Skin epidermis (tissue), 12 donors: Measurements from ENCODE around the gene RPUSD3.
"Not testable (repeated sequence)": the region's sequence is repeated elsewhere in the genome, so short reads cannot be mapped to it uniquely, and the experiment has no call there.

Experiments
- H3K27ac ChIP-seq, 21 experiments: fragments of 200-600 bp; sonication (generic) in 11 of 21; one replicate each; pipeline ENCODE4 v1.5.0; 2020; ENCODE audit warnings: mild to moderate bottlenecking in 3 of 21, inconsistent platforms in 2 of 21, moderate library complexity in 2 of 21
- H3K4me3 ChIP-seq, 7 experiments: fragments of 200-600 bp; sonication (generic) in 2 of 7; one replicate each; pipeline ENCODE4 v1.5.0; 2020; ENCODE audit warnings: inconsistent platforms in 2 of 7, mild to moderate bottlenecking in 2 of 7, moderate library complexity in 1 of 7

The RPUSD3 gene

GRCh38 chr3:9867106-9867505, 23.3 kb upstream of the RPUSD3 start:
- H3K27ac ChIP-seq, result no peak overlapping the region
- H3K4me3 ChIP-seq, result no peak overlapping the region

- H3K4me3 ChIP-seq, result no peak overlapping the region
- no peak overlapping the region for H3K27ac ChIP-seq
Observed at GRCh38 chr3:9866639-9867038, 22.8 kb upstream of the RPUSD3 start.

- not testable (repeated sequence) for H3K4me3 ChIP-seq
- peak overlapping the region in 5 of 21 experiments; percentile 6 to 61 (median 29) for H3K27ac ChIP-seq
Observed at GRCh38 chr3:9865125-9865637, 21.4 kb upstream of the RPUSD3 start.

GRCh38 chr3:9864200-9864927, 20.6 kb upstream of the RPUSD3 start:
- peak overlapping the region in 6 of 21 experiments; percentile 6 to 61 (median 36) for H3K27ac ChIP-seq

GRCh38 chr3:9863058-9863772, 19.4 kb upstream of the RPUSD3 start:
- Histone ChIP-seq H3K27ac (peak overlapping the region in 7 of 21 experiments; percentile 6 to 73 (median 43)), H3K4me3 (peak overlapping the region; percentile 3 to 40 (median 21))

More at GRCh38 chr3:9864200-9864927, 20.6 kb upstream of the RPUSD3 start:
- no peak overlapping the region for H3K4me3 ChIP-seq

- H3K4me3 ChIP-seq, result peak overlapping the region; percentile 3 to 40 (median 21)
- H3K27ac ChIP-seq, result peak overlapping the region in 8 of 21 experiments; percentile 6 to 73 (median 31)
Observed at GRCh38 chr3:9862391-9863057, 18.7 kb upstream of the RPUSD3 start.

- H3K27ac ChIP-seq, result no peak overlapping the region
Observed at GRCh38 chr3:9861626-9862130, 17.9 kb upstream of the RPUSD3 start.

GRCh38 chr3:9861201-9861600, 17.4 kb upstream of the RPUSD3 start:
- H3K27ac ChIP-seq, result no peak overlapping the region
- no peak overlapping the region for H3K4me3 ChIP-seq

More at GRCh38 chr3:9861626-9862130, 17.9 kb upstream of the RPUSD3 start:
- no peak overlapping the region for H3K4me3 ChIP-seq

GRCh38 chr3:9859530-9860025, 15.8 kb upstream of the RPUSD3 start:
- Histone ChIP-seq H3K27ac (no peak overlapping the region), H3K4me3 (no peak overlapping the region)

GRCh38 chr3:9855594-9855993, 11.8 kb upstream of the RPUSD3 start:
- no peak overlapping the region for H3K4me3 ChIP-seq
- H3K27ac ChIP-seq, result no peak overlapping the region

GRCh38 chr3:9854291-9854940, 10.6 kb upstream of the RPUSD3 start:
- H3K27ac ChIP-seq, H3K4me3 ChIP-seq: not testable (repeated sequence)

- H3K4me3 ChIP-seq, result no peak overlapping the region
- no peak overlapping the region for H3K27ac ChIP-seq
Observed at GRCh38 chr3:9852528-9852927, 8.7 kb upstream of the RPUSD3 start.

GRCh38 chr3:9851926-9852325, 8.1 kb upstream of the RPUSD3 start:
- H3K4me3 ChIP-seq, H3K27ac ChIP-seq: not testable (repeated sequence)

- not testable (repeated sequence) for H3K4me3 ChIP-seq
Observed at GRCh38 chr3:9851383-9851782, 7.6 kb upstream of the RPUSD3 start.

GRCh38 chr3:9848860-9849259, 5.1 kb upstream of the RPUSD3 start:
- H3K4me3 ChIP-seq, H3K27ac ChIP-seq: not testable (repeated sequence)

More at GRCh38 chr3:9851383-9851782, 7.6 kb upstream of the RPUSD3 start:
- H3K27ac ChIP-seq, result peak overlapping the region in 1 of 21 experiments; percentile 27

- not testable (repeated sequence) for H3K27ac ChIP-seq, H3K4me3 ChIP-seq
Observed at GRCh38 chr3:9847870-9848269, 4.1 kb upstream of the RPUSD3 start.

- no peak overlapping the region for H3K27ac ChIP-seq
- no peak overlapping the region for H3K4me3 ChIP-seq
Observed at GRCh38 chr3:9846931-9847488, 3.2 kb upstream of the RPUSD3 start.

- H3K4me3 ChIP-seq, result no peak overlapping the region
- no peak overlapping the region for H3K27ac ChIP-seq
Observed at GRCh38 chr3:9846231-9846630, 2.4 kb upstream of the RPUSD3 start.

GRCh38 chr3:9841015-9841414, 2.8 kb downstream of the RPUSD3 start:
- no peak overlapping the region for H3K4me3 ChIP-seq

More at GRCh38 chr3:9841015-9841414, 2.8 kb downstream of the RPUSD3 start:
- H3K27ac ChIP-seq, result no peak overlapping the region
